Endodermal cell (in vitro differentiated cells): ENCODE results near the gene MACC1. TPM values are rescaled to one million over a fixed set of nuclear protein-coding genes. Genes with fewer than 3 reads are reported as not detected.

Experiments used
- DNase-seq: peaks from one replicate; pipeline ENCODE4 v3.0.0-alpha.2; 2017
- H3K27ac ChIP-seq: 2 replicates; pipeline ENCODE4 v1.5.1; 2013; ENCODE audit warnings: mild to moderate bottlenecking, low read depth, low read length, moderate library complexity
- H3K27me3 ChIP-seq: 2 replicates; pipeline ENCODE4 v1.6.1; 2013; ENCODE audit warnings: mild to moderate bottlenecking, low read length, moderate library complexity; ENCODE audit not compliant: insufficient read depth, control insufficient read depth, poor library complexity, severe bottlenecking
- H3K36me3 ChIP-seq: 2 replicates; pipeline ENCODE4 v1.7.0; 2013; ENCODE audit warnings: mild to moderate bottlenecking, low read length, moderate library complexity; ENCODE audit not compliant: control insufficient read depth, insufficient read depth
- H3K4me1 ChIP-seq: one replicate; pipeline ENCODE4 v1.7.0; 2013; ENCODE audit warnings: low read length; ENCODE audit not compliant: control insufficient read depth, insufficient read depth
- H3K4me3 ChIP-seq: 2 replicates; pipeline ENCODE4 v1.5.1; 2013; ENCODE audit warnings: mild to moderate bottlenecking, low read length, moderate library complexity
- H3K9ac ChIP-seq: 2 replicates; pipeline ENCODE4 v1.6.1; 2013; ENCODE audit warnings: mild to moderate bottlenecking, low read length, moderate library complexity; ENCODE audit not compliant: poor library complexity, severe bottlenecking; ENCODE audit errors: extremely low read depth
- H3K9me3 ChIP-seq: 2 replicates; pipeline ENCODE4 v1.6.1; 2013; ENCODE audit warnings: mild to moderate bottlenecking, low read length, moderate library complexity; ENCODE audit not compliant: control insufficient read depth
- H3K27ac Mint-ChIP-seq: 2 replicates; pipeline ENCODE4 v1.8.0; 2020; ENCODE audit warnings: mixed read lengths
- H3K27me3 Mint-ChIP-seq: 2 replicates; pipeline ENCODE4 v1.8.0; 2021; ENCODE audit warnings: mild to moderate bottlenecking, mixed read lengths; ENCODE audit not compliant: insufficient read depth
- H3K36me3 Mint-ChIP-seq: 2 replicates; pipeline ENCODE4 v1.8.0; 2020; ENCODE audit warnings: low read depth, mixed read lengths
- H3K4me1 Mint-ChIP-seq: 2 replicates; pipeline ENCODE4 v1.8.0; 2020; ENCODE audit warnings: mixed read lengths
- H3K4me3 Mint-ChIP-seq: 2 replicates; pipeline ENCODE4 v1.8.0; 2020; ENCODE audit warnings: mild to moderate bottlenecking, moderate library complexity, mixed read lengths
- H3K9me3 Mint-ChIP-seq: 2 replicates; pipeline ENCODE4 v1.8.0; 2020; ENCODE audit warnings: mild to moderate bottlenecking, mixed read lengths
- WGBS, 2 experiments: methylation state at CpG; one replicate each; pipeline versions ENCODE4 v1.1.5 to v1.1.7; 2013; ENCODE audit warnings: missing lambda C conversion rate in 2 of 2, mixed read lengths in 1 of 2; ENCODE audit not compliant: insufficient coverage in 1 of 2, insufficient read length in 1 of 2; 5-methylcytosine and 5-hydroxymethylcytosine counted together
- total RNA-seq, 2 donors: library from RNA; stranded (reverse); fragmentation: NEBNext Ultra II Directional in 1 of 2; extraction: Animal tissue kit (Norgen Biotek cat#: 25700) in 1 of 2; gene quantifications; 2 replicates in 1 of 2; 3 replicates in 1 of 2; pipeline ENCODE4 v1.2.1, GENCODE V29; 2021
- TF ChIP-seq, protein P1 (sequence below): fragments of 200-600 bp; sonication (generic); conservative IDR thresholded peaks from 2 replicates; pipeline ENCODE4 v1.5.0; 2021; ENCODE audit warnings: antibody characterized with exemption, mild to moderate bottlenecking

Gene MACC1
- total RNA-seq, 2 donors from 2014 or later = 1.4 to 2.0 TPM

DNA sequence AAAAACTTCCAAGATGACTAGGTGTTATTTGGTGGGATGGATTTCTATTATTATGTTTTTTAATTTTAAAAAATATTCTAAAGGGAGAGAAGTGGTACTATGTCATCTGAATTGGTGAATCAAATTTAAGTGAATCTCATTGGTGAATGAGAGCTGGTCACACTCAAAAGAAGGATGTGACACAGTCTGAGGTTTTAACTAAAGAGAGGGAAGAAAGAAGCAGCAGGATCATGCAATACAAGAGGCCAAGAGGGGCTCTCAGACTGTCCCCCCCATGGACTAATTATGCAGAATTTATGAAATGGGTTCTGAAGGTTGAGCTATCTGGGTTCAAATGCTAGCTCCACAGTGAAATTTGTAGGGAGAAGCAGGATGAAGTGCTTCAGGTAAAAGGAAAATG, 16.2 kb downstream of the MACC1 start:
- H3K4me1 Mint-ChIP-seq = peaks cover 21% of the 10 kb centered on the region
- Histone ChIP-seq H3K4me1 (no peaks in the 10 kb centered on the region), H3K4me3 (no peak overlapping the region), H3K9me3 (no peaks in the 10 kb centered on the region), H3K27ac (no peak overlapping the region), H3K27me3 (no peaks in the 10 kb centered on the region), H3K9ac (no peak overlapping the region), H3K36me3 (no peaks in the 10 kb centered on the region)
- H3K4me3 Mint-ChIP-seq = no peak overlapping the region
- H3K27me3 Mint-ChIP-seq = no peaks in the 10 kb centered on the region
- H3K9me3 Mint-ChIP-seq = no peaks in the 10 kb centered on the region
- H3K27ac Mint-ChIP-seq = peak overlapping the region; percentile 63
- no peaks in the 10 kb centered on the region for H3K36me3 Mint-ChIP-seq
- no peak for DNase-seq
- TF ChIP-seq, protein P1, sequence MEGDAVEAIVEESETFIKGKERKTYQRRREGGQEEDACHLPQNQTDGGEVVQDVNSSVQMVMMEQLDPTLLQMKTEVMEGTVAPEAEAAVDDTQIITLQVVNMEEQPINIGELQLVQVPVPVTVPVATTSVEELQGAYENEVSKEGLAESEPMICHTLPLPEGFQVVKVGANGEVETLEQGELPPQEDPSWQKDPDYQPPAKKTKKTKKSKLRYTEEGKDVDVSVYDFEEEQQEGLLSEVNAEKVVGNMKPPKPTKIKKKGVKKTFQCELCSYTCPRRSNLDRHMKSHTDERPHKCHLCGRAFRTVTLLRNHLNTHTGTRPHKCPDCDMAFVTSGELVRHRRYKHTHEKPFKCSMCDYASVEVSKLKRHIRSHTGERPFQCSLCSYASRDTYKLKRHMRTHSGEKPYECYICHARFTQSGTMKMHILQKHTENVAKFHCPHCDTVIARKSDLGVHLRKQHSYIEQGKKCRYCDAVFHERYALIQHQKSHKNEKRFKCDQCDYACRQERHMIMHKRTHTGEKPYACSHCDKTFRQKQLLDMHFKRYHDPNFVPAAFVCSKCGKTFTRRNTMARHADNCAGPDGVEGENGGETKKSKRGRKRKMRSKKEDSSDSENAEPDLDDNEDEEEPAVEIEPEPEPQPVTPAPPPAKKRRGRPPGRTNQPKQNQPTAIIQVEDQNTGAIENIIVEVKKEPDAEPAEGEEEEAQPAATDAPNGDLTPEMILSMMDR = no peak

GRCh38 chr7:20200361-20200760, 16.8 kb downstream of the MACC1 start:
- Mint-ChIP-seq H3K4me3 (no peak overlapping the region), H3K27me3 (no peaks in the 10 kb centered on the region), H3K36me3 (no peaks in the 10 kb centered on the region), H3K4me1 (peaks cover 21% of the 10 kb centered on the region), H3K9me3 (no peaks in the 10 kb centered on the region), H3K27ac (no peak overlapping the region)
- 98% methylated on average over 3 of the region's 3 CpGs; no CpG with 5 or more reads in 1 of the 2 experiments for WGBS, 2 experiments
- TF ChIP-seq, protein P1 = no peak
- no peak for DNase-seq
- H3K9me3 ChIP-seq = no peaks in the 10 kb centered on the region
- no peak overlapping the region for H3K27ac ChIP-seq
- H3K36me3 ChIP-seq = no peaks in the 10 kb centered on the region
- H3K4me1 ChIP-seq = no peaks in the 10 kb centered on the region
- no peak overlapping the region for H3K4me3 ChIP-seq
- H3K9ac ChIP-seq = no peak overlapping the region
- H3K27me3 ChIP-seq = no peaks in the 10 kb centered on the region

DNA sequence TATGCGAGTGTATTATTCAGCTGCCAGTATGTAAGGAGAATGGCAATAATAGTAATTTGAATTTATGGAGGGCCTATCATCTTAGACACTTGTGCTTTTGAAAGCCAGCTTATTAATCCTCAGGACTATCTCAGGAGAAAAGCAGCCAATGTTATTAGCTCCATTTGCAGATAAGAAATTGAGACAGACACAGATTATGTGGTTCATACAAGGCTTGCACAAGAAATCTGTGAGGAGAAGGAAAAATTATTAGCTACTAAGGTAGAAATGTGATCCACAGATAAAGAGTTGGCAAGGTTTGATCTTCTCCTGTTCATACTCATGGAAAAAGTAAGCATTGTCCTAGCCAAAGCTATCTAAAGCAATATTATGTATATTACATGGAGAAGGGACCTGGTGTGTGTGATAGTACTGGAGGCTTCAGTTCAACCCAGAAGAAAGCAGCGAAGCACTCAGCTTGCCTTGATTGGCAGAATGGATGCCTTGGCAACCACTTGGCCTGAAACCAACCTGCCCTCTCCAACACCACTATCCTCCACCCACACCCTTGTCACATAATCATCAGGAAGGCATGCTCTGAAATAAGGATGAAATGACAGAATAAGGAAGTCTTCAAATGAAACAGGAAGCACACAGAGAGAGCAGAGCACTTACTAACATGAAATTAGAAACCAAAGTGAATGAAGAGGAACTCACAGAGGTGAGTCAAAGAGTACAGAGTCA, 18.0 kb downstream of the MACC1 start:
- no peak overlapping the region for H3K27ac Mint-ChIP-seq

More for the DNA sequence above, 18.0 kb downstream of the MACC1 start:
- DNase-seq = no peak
- no peak overlapping the region for H3K9ac ChIP-seq
- no peaks in the 10 kb centered on the region for H3K27me3 ChIP-seq
- no peak overlapping the region for H3K4me3 Mint-ChIP-seq
- H3K27me3 Mint-ChIP-seq = no peaks in the 10 kb centered on the region
- no peaks in the 10 kb centered on the region for H3K36me3 Mint-ChIP-seq
- H3K4me3 ChIP-seq = no peak overlapping the region
- H3K4me1 Mint-ChIP-seq = peaks cover 21% of the 10 kb centered on the region
- 98% methylated on average over 2 of the region's 2 CpGs; no CpG with 5 or more reads in 1 of the 2 experiments for WGBS, 2 experiments
- TF ChIP-seq, protein P1 = no peak
- no peaks in the 10 kb centered on the region for H3K9me3 ChIP-seq
- no peaks in the 10 kb centered on the region for H3K4me1 ChIP-seq
- H3K36me3 ChIP-seq = no peaks in the 10 kb centered on the region
- H3K27ac ChIP-seq = no peak overlapping the region
- H3K9me3 Mint-ChIP-seq = no peaks in the 10 kb centered on the region
